ENCODE measurements around the gene SPATA12. TPM values are rescaled to one million over a fixed set of nuclear protein-coding genes. Genes with fewer than 3 reads are reported as not detected.

Gene SPATA12
- polyA plus RNA-seq, 4 donors = 0.12 TPM; not detected in 3

DNA sequence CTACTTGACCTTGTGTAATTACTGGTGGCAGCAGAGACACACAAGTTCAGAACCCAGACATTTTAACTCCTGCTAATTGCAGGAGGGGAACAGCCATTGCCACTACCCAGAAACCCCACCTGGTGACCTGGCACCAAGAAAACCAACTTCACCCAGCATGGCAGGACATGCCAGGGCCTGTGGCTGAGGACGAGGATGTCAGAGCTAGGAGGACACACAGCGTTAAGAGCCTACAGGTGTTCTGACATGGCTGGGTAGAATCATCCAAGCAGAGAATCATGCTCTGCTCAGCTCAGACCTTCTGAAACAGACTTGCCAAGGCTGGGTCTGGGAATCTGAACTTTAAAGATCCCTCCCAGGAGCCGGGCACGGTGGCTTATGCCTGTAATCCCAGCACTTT is 11.7 kb upstream of the SPATA12 start:
- no peak for DNase-seq (ENCODE audit: low read depth in 4 of 4, low spot score in 3 of 4)

GRCh38 chr3:57052662-57053061 is 7.8 kb upstream of the SPATA12 start:
- no peak for DNase-seq (ENCODE audit: low read depth in 4 of 4, low spot score in 3 of 4)

- DNase-seq (ENCODE audit: low read depth in 4 of 4, low spot score in 3 of 4) = no peak
Measured at GRCh38 chr3:57053122-57053521, 7.3 kb upstream of the SPATA12 start.

DNA sequence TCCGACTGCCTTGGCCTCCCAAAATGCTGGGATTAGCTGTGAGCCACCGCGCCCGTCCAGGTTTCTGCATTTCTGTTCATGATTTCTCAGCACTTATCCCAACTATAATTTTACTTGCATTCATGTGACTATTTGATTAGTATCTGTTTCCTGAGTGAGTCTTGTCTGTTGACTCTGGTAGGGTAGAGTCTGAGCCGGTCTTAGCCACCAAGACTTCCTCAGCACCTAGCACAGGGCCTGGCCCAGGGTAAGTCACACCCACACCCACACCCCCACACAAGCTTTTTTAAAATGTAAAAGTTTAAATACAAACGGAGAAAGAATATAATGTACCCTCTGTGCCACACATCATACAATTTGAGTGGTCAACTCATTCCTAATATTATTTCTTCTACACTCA is 3.1 kb upstream of the SPATA12 start:
- DNase-seq (ENCODE audit: low read depth in 4 of 4, low spot score in 3 of 4) = no peak

DNA sequence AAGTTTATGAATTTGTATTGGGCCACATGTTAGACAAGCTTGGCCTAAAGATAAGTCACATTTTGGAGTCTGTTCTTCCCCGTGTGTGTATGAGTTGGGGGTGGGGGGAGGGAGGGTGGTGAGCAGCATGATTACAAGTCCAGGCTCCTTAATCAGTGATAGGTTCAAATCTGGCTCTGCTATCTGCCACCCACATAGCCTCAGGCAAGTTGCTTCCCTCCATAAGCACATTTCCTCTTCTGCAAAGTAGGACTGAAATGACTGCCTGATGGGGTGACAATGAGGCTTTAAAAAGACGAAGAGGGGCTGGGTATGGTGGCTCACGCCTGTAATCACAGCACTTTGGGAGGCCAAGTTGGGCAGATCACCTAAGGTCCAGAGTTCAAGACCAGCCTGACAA is 1.1 kb upstream of the SPATA12 start:
- no peak for DNase-seq (ENCODE audit: low read depth in 4 of 4, low spot score in 3 of 4)

DNA sequence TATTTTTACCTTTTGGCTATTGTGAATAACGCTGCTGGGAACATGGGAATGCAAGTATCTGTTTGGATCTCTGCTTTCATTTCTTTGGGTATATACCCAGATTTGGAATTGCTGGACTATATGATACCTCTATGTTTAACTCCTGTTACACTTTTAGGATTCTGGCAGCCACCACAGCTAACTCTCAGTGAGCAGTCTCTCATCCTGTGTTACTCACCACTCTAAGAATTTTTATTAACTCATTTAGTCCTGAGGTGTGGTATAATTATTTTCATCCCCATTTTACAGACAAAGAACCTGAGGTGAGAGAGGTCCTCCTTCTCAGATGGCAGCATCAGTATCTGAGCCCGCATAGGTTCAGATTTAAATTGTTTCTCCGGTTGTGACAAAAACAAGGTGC is 1.1 kb downstream of the SPATA12 start:
- DNase-seq (ENCODE audit: low read depth in 4 of 4, low spot score in 3 of 4) = no peak

DNA sequence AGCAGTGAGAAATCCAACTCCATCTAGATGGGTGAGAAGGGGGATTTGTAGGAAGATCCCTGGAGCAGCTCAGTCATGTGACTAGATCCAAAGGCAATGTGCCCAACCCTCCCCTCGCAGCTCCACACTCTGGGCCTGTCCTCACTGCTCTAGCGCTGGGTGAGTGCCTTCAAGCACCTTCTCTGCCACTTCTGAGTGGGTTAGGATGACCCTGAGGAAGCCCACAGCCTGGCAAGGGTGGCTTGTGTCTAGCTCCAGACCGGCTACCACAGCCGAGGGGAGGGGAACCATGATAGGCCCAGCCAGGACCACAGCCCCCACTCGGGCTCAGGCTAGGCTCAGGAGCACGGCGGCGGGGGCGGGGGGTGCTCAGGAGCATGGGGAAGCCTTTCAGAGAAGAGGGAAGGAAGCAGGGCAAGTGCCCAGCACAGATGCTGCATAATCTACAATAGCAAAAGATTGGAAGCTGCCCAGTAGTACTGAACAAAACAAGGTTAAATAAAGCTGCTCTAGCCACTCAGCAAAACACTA is 1.7 kb downstream of the SPATA12 start:
- DNase-seq (ENCODE audit: low read depth in 4 of 4, low spot score in 3 of 4) = no peak

- no peak for DNase-seq (ENCODE audit: low read depth in 4 of 4, low spot score in 3 of 4)
Measured at GRCh38 chr3:57063032-57063431, 2.6 kb downstream of the SPATA12 start.

DNA sequence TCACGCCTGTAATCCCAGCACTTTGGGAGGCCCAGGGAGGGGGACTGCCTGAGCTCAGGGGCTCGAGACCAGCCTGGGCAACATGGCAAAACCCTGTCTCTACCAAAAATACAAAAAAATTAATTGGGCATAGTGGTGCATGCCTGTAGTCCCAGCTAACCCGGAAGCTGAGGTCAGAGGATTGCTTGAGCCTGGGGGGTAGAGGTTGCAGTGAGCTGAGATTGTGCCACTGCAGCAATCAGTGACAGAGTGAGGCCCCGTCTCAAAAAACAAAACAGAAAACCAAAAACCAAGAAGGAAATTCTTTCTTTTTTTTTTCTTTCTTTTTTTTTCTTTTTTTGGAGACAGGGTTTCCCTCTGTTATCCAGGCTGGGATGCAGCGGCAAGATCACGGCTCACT is 3.5 kb downstream of the SPATA12 start:
- DNase-seq (ENCODE audit: low read depth in 4 of 4, low spot score in 3 of 4) = no peak

DNA sequence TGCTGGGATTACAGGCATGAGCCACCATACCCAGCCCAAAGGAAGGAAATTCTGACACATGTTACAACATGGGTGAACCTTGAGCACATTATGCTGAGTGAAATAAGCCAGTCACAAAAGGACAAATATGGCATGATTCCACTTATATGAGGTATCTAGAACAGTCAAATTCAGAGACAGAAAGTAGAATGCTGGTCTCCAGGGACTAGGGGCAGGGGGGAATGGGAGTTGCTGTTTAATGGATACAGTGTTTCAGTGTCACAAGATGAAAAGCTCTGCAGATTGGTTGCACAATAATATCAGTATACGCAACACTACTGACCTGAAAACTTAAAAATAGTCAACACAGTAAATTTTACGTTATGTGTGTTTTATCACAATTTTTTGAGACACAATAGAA is 4.1 kb downstream of the SPATA12 start:
- no peak for DNase-seq (ENCODE audit: low read depth in 4 of 4, low spot score in 3 of 4)

GRCh38 chr3:57065588-57065987 is 5.1 kb downstream of the SPATA12 start:
- DNase-seq (ENCODE audit: low read depth in 4 of 4, low spot score in 3 of 4) = no peak

GRCh38 chr3:57066471-57066870 is 6.0 kb downstream of the SPATA12 start:
- no peak for DNase-seq (ENCODE audit: low read depth in 4 of 4, low spot score in 3 of 4)

- DNase-seq (ENCODE audit: low read depth in 4 of 4, low spot score in 3 of 4) = no peak
Measured at GRCh38 chr3:57068437-57069089, 8.1 kb downstream of the SPATA12 start.

DNA sequence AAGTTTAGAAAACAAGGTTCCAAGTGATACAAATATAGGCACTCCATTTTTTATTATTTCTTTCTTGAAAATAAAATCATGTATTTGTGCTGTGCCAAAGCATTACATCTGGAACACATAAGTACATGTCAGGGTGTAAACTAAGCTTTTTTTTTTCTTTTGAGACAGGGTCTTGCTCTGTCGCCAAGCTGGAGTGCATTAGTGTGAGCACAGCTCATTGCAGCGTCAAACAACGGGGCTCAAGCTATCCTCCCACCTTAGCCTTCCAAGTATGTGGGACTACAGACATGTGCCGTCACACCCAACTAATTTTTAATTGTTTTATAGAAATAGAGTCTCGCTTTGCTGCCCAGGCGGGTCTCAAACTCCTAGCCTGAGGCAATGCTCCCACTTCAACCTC is 9.0 kb downstream of the SPATA12 start:
- DNase-seq (ENCODE audit: low read depth in 4 of 4, low spot score in 3 of 4) = no peak

DNA sequence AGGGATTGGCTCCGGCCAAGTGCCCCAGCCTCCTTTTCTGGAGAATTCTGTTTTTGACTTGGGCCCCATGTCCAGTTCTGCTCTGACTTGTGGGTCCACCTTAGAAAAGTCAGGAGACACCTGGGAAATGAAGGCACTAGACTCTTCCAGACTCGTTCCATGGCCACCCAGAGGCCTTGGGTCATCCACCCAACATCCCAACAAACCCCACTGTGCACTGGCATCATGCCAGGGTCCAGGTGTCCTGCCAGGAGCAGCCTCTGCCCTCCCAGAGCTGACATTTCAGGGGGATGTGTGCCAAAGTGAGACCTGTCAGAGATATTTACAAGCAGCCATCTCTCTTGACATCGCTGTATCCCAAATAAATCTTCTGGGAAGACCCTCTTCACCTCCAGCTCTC is 13.2 kb downstream of the SPATA12 start:
- DNase-seq (ENCODE audit: low read depth in 4 of 4, low spot score in 3 of 4) = no peak

GRCh38 chr3:57074135-57074534 is 13.7 kb downstream of the SPATA12 start:
- no peak for DNase-seq (ENCODE audit: low read depth in 4 of 4, low spot score in 3 of 4)

- no peak for DNase-seq (ENCODE audit: low read depth in 4 of 4, low spot score in 3 of 4)
Measured at GRCh38 chr3:57076422-57076951, 16.0 kb downstream of the SPATA12 start.

- DNase-seq (ENCODE audit: low read depth in 4 of 4, low spot score in 3 of 4) = no peak
Measured at GRCh38 chr3:57077630-57078343, 17.3 kb downstream of the SPATA12 start.

- DNase-seq (ENCODE audit: low read depth in 4 of 4, low spot score in 3 of 4) = peak in 1 of 4 donors; percentile 49
Measured at GRCh38 chr3:57078344-57078634, 17.8 kb downstream of the SPATA12 start.

DNA sequence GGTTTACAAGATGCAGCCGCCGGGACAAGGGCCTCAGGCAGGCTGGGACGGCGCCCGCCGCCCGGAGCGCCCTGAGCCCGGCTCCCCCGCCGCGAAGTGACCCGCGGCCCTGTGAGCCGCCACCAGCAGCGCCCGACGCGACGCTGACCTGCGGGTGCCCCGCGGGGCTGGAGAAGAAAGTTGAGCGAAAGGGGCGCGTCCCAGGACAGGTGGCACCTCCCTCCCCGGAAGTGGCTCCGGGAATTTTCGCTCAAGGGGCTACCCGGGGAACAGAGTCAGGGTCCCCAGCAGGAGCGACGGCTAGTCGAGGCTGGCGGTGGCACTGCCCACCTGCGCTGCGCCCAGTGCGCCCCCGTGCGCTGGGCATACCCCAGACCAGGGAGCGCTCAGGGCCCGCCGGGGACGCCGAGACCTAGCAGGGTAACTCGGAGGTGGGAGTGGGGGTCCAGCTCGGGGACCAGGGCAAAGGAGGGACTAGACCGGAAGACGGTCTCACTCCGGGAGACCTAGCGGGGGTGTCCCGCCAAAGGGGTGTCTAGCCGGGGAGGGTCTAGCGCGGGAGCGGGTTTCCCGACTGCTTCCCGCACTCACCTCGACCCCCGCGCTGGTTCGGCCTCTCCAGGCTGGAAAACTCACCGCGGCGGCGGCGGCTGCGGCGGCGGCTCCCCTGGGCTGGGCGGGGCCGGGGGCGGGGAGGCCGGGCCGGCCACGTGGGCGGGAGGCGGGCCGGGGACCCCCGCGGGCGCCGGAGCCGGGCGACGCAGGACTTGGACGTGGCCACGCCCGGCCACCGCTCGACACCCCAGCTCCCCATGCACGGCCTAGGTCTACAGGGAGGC is 18.4 kb downstream of the SPATA12 start:
- DNase-seq (ENCODE audit: low read depth in 4 of 4, low spot score in 3 of 4) = peak in 1 of 4 donors; percentile 50

DNA sequence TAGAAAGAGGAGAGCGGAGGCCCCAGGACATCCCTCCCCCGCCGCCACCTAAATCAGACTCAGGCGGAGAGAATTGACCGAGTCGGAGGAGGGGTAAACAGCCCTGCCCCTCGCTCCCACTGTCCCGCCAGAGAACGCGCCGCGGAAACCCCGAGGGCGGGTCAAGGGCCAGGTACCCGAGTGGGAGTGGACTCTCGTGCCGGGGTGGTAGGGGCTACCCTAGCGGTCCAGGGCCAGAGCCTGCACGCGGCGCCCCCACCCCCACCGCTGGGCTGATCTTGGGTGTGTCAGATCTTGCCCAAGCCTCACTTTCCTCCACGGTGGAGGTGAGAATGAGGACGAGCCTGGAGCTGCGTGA is 19.0 kb downstream of the SPATA12 start:
- no peak for DNase-seq (ENCODE audit: low read depth in 4 of 4, low spot score in 3 of 4)
